Osteoblast (primary cell): ENCODE results near the gene ZDHHC6. TPM values are rescaled to one million over a fixed set of nuclear protein-coding genes. Genes with fewer than 3 reads are reported as not detected.

Experiments
- DNase-seq: peaks from one replicate; pipeline ENCODE4 v3.0.0; 2011; ENCODE audit warnings: low spot score, mixed read lengths; ENCODE audit not compliant: insufficient read length; ENCODE audit errors: missing footprints
- H2AFZ ChIP-seq: 2 replicates; pipeline ENCODE4 v1.6.0; 2011; ENCODE audit warnings: mild to moderate bottlenecking, low read length
- H3K27ac ChIP-seq: 2 replicates; pipeline ENCODE4 v1.5.1; 2011; ENCODE audit warnings: mild to moderate bottlenecking, low read depth, low read length, moderate library complexity
- H3K27me3 ChIP-seq: 2 replicates; pipeline ENCODE4 v1.6.0; 2012; ENCODE audit warnings: mild to moderate bottlenecking, control low read depth, inconsistent platforms, low read length, moderate library complexity; ENCODE audit not compliant: insufficient read depth
- H3K36me3 ChIP-seq: 2 replicates; pipeline ENCODE4 v1.5.1; 2011; ENCODE audit warnings: mild to moderate bottlenecking, low read length, control low read depth, moderate library complexity; ENCODE audit not compliant: insufficient read depth
- H3K4me1 ChIP-seq: 2 replicates; pipeline ENCODE4 v1.5.1; 2011; ENCODE audit warnings: mild to moderate bottlenecking, low read length, control low read depth, moderate library complexity; ENCODE audit not compliant: insufficient read depth
- H3K4me2 ChIP-seq: 2 replicates; pipeline ENCODE4 v1.6.0; 2011; ENCODE audit warnings: mild to moderate bottlenecking, low read length; ENCODE audit not compliant: insufficient read depth
- H3K4me3 ChIP-seq: fragments of 200-600 bp; sonication (generic); 3 replicates; pipeline ENCODE4 v1.5.1; 2012; ENCODE audit warnings: mild to moderate bottlenecking, low read length, inconsistent platforms; ENCODE audit not compliant: insufficient read depth
- H3K79me2 ChIP-seq: 2 replicates; pipeline ENCODE4 v1.6.0; 2012; ENCODE audit warnings: mild to moderate bottlenecking, low read length, control low read depth, inconsistent platforms; ENCODE audit not compliant: insufficient read depth
- H3K9me3 ChIP-seq: 2 replicates; pipeline ENCODE4 v1.5.1; 2011; ENCODE audit warnings: low read depth, low read length, control low read depth
- H4K20me1 ChIP-seq: 2 replicates; pipeline ENCODE4 v1.6.0; 2012; ENCODE audit warnings: mild to moderate bottlenecking, low read length, control low read depth; ENCODE audit not compliant: insufficient read depth
- total RNA-seq: library from RNA; depleted of rRNA; stranded (reverse); fragments of >200 nt; gene quantifications from 2 replicates; pipeline ENCODE4 v1.2.3, GENCODE V29; 2012
- TF ChIP-seq, protein P1 (sequence below): IDR thresholded peaks from 2 replicates; pipeline ENCODE4 v1.5.1; 2011; ENCODE audit warnings: mild to moderate bottlenecking, low read depth, low read length, moderate library complexity; ENCODE audit errors: extremely low read depth

ZDHHC6 gene
- total RNA-seq, 1 donor: 26.1 TPM

DNA sequence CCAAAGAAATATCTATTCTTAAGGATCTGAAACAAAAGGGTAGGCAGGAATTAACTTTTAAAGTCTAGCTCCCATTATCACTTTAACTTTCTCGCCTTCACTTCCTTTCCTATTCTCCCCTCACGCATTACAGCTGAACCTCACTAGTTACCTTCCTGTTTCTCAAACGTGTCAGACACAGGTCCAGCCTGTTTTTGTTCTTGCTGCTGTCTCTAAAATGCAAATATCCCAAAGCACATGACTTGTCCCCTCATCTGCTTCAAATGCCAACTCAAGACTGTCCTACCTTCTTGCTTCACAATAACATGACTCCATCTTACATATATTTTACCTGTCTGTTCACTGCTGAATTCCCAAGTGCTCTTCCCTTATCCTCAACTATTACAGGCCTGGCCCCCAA, 17.6 kb downstream of the ZDHHC6 start:
- H3K79me2 ChIP-seq: no peaks in the 10 kb centered on the region
- H3K4me2 ChIP-seq: no peak overlapping the region
- H4K20me1 ChIP-seq: no peaks in the 10 kb centered on the region
- no peaks in the 10 kb centered on the region for H3K4me1 ChIP-seq
- no peaks in the 10 kb centered on the region for H3K27me3 ChIP-seq
- TF ChIP-seq, protein P1, sequence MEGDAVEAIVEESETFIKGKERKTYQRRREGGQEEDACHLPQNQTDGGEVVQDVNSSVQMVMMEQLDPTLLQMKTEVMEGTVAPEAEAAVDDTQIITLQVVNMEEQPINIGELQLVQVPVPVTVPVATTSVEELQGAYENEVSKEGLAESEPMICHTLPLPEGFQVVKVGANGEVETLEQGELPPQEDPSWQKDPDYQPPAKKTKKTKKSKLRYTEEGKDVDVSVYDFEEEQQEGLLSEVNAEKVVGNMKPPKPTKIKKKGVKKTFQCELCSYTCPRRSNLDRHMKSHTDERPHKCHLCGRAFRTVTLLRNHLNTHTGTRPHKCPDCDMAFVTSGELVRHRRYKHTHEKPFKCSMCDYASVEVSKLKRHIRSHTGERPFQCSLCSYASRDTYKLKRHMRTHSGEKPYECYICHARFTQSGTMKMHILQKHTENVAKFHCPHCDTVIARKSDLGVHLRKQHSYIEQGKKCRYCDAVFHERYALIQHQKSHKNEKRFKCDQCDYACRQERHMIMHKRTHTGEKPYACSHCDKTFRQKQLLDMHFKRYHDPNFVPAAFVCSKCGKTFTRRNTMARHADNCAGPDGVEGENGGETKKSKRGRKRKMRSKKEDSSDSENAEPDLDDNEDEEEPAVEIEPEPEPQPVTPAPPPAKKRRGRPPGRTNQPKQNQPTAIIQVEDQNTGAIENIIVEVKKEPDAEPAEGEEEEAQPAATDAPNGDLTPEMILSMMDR: no peak
- H3K36me3 ChIP-seq: peaks cover 30% of the 10 kb centered on the region
- H3K4me3 ChIP-seq: no peak overlapping the region
- no peak overlapping the region for H3K27ac ChIP-seq
- no peaks in the 10 kb centered on the region for H3K9me3 ChIP-seq
- H2AFZ ChIP-seq: no peak overlapping the region
- DNase-seq: no peak

DNA sequence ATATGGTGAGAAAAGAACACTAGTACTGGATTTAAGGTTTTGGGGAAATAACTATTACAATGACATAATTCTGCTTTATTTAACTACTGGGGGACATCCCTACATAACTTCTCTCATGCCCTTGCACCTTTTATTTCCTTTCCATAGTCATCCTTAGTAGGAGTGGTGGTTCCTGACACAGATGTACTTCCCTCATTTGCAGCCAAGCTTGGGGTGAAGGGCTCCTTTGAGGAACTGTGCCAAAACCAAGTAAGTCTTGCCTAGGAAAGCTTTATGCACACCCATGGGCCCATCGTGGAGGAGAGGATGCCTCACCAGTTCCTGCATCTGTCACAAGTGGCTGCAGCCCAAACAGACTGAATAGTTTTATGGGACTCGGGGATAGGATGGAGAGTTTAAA, 20.6 kb downstream of the ZDHHC6 start:
- H3K79me2 ChIP-seq: no peaks in the 10 kb centered on the region
- no peak overlapping the region for H3K4me3 ChIP-seq
- H3K4me1 ChIP-seq: no peaks in the 10 kb centered on the region
- no peaks in the 10 kb centered on the region for H3K9me3 ChIP-seq
- no peak overlapping the region for H3K27ac ChIP-seq
- H3K4me2 ChIP-seq: no peak overlapping the region
- peaks cover 3% of the 10 kb centered on the region for H3K36me3 ChIP-seq
- no peak for DNase-seq
- TF ChIP-seq, protein P1: no peak
- H2AFZ ChIP-seq: no peak overlapping the region
- no peaks in the 10 kb centered on the region for H4K20me1 ChIP-seq
- H3K27me3 ChIP-seq: no peaks in the 10 kb centered on the region

DNA sequence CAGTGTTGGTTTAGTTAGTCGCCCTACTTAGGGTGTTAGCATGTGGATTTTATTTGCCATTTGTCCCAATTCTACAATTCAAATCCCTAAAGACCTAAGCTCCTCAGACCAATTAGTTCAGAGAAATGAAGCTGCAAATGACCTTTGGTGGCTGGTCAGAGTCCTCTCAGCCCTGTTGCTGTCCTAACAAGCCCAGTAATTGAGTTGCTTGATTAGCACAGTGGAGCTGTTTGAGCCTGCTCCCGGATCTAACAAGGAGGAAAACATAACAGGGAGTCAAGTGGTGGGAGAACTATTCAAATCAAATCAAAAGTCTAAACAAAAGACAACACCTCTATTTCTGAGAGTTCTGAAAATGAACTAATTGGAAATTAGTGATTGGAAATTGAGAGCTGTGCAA, 22.1 kb downstream of the ZDHHC6 start:
- H3K4me1 ChIP-seq: no peaks in the 10 kb centered on the region
- DNase-seq: no peak
- no peak overlapping the region for H3K27ac ChIP-seq
- TF ChIP-seq, protein P1: no peak
- no peaks in the 10 kb centered on the region for H4K20me1 ChIP-seq
- no peak overlapping the region for H3K4me3 ChIP-seq
- no peak overlapping the region for H2AFZ ChIP-seq
- H3K36me3 ChIP-seq: no peaks in the 10 kb centered on the region
- H3K79me2 ChIP-seq: no peaks in the 10 kb centered on the region
- H3K9me3 ChIP-seq: no peaks in the 10 kb centered on the region
- H3K27me3 ChIP-seq: no peaks in the 10 kb centered on the region
- H3K4me2 ChIP-seq: no peak overlapping the region

DNA sequence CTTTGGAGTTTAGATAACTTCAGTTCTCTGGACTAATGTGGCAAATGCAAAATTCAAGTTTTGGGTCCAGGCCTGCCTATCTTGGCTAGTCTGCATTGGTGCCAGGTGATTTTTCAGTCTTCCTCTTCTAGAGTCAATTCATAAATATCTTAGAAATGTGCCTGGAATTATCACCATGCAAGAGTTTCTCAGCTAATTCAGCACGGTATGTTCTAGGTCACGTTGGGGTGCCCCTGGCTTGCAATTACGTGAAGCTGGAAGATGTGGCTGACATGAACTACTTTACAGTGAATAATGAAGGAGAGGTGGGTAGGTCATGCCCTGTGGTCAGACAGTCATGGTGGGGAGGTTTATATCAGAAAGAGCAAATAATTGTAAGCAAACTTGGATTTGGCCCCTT, 25.0 kb downstream of the ZDHHC6 start:
- no peak overlapping the region for H3K27ac ChIP-seq
- no peaks in the 10 kb centered on the region for H3K4me1 ChIP-seq
- DNase-seq: no peak
- no peaks in the 10 kb centered on the region for H3K36me3 ChIP-seq
- H3K9me3 ChIP-seq: no peaks in the 10 kb centered on the region
- TF ChIP-seq, protein P1: no peak
- H3K4me2 ChIP-seq: no peak overlapping the region
- H4K20me1 ChIP-seq: no peaks in the 10 kb centered on the region
- no peaks in the 10 kb centered on the region for H3K79me2 ChIP-seq
- H2AFZ ChIP-seq: no peak overlapping the region
- H3K27me3 ChIP-seq: no peaks in the 10 kb centered on the region
- H3K4me3 ChIP-seq: no peak overlapping the region
